GM19193 (cell line): ENCODE data around the gene ATP2A3.

ENCODE experiments used
- POLR2A ChIP-seq: IDR thresholded peaks from 4 replicates; pipeline ENCODE4 v1.6.1; 2011; ENCODE audit not compliant: insufficient read depth, insufficient read length; ENCODE audit errors: extremely low read depth

The ATP2A3 gene

DNA sequence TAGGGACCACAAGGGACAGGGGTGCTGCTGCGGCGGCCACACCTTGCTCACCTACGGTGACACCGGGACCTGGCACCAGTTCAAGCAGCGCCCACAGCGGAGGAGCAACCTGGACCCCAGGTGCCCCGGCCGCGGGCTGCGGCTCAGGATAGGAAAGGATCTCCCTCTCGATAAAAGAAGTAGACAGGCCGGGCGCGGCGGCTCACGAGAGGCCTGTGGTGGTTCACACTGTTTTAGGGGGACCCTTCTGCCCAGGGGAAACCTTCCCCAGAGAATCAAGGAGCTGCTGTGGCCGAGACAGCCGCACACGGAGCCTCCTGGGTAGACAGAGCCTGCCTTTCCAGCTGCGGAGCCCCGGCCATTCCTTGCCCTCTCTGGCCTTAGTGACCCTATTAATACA, 17.9 kb upstream of the ATP2A3 start:
- TF ChIP-seq POLR2A, result no peak

GRCh38 chr17:3981455-3981854, 17.2 kb upstream of the ATP2A3 start:
- no peak for TF ChIP-seq POLR2A

GRCh38 chr17:3980381-3981014, 16.3 kb upstream of the ATP2A3 start:
- no peak for TF ChIP-seq POLR2A

GRCh38 chr17:3979290-3979611, 15.0 kb upstream of the ATP2A3 start:
- TF ChIP-seq POLR2A, result no peak

DNA sequence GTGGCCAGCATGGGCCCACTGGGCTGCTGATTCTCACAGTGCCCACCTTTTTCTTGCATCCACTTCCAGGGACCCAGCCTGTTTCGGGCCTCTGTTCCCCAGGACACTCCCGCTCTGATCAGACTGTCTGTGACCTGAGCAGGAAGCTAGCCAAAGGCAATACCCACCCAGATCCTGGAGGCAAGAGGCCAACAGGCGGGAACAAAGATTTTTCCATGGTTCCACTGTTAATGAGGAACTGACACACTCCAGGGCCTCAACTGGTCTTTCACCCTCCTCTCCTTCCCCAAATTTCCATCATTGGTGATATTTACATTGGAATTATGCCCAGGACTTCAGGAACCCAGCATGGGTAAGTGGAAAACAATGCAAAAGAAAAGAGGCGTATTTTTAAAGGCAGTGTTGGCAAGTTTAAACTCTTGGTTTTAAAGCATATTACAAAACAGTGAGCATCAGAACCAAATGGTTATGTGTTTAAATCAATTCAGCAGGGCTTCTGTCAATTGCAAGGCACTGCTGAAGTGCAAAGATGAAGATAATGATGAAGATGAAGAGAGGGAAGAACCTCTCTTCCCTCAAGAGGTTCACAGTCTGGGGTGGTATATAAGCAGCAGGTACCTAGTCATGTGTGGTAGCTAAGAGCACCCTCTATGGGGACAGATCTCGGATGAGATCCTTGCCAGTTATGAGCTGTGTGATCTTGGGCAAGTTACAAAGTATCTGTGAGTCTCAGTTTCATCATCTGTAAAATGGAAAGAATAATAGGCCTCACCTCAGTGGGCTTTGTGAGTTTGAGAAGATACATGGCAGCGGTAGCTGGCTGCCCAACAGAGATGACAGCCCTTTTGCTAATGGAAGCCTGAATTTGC, 14.4 kb upstream of the ATP2A3 start:
- TF ChIP-seq POLR2A, result no peak

- no peak for TF ChIP-seq POLR2A
Observed at GRCh38 chr17:3977387-3977786, 13.2 kb upstream of the ATP2A3 start.

DNA sequence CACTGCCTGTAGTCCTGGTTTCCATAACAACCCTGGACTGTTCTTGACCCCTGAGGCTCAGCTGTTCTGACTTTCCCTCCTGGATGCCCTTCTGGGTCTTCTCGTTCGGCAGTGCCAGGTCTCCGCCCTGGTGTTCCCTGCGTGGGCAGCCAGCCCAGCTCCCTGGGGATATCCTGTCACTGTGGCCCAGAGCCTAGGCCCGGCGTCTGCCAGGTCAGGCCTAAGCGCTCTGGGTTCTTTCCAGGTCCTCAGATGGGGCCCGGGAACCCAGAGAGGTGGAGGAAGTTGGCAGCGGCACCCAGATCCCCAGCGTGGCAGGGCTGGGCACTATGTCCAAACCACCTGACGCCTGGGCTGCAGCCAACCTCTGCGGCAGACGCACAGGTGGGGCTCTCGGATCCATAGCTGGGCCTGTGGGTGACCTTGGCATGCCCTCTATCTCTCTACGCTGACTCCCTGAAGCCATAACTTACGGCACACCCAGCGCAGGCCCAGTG, 12.5 kb upstream of the ATP2A3 start:
- no peak for TF ChIP-seq POLR2A

DNA sequence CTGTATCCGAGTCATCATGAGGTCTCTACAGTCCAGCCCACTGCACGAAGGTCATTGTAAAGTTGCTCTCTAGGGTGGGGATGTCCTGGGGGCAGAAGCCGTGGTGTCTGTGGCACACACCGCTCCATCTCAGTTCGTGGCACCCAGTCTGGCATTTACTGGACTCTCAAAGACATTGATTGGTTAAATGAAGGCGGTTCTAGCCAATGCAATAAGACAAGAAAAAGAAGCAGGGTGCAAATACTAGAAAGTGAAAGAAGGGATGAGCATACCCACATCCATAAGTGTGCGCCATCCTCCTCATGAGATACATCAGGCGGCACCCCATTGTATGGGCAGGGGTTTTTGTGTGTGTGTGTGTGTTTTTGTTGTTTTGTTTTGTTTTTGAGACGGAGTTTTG, 10.7 kb upstream of the ATP2A3 start:
- no peak for TF ChIP-seq POLR2A

- TF ChIP-seq POLR2A, result no peak
Observed at GRCh38 chr17:3974138-3974687, 10.0 kb upstream of the ATP2A3 start.

GRCh38 chr17:3973495-3974137, 9.4 kb upstream of the ATP2A3 start:
- TF ChIP-seq POLR2A, result no peak

- TF ChIP-seq POLR2A, result no peak
Observed at GRCh38 chr17:3972931-3973330, 8.7 kb upstream of the ATP2A3 start.

GRCh38 chr17:3972281-3972731, 8.1 kb upstream of the ATP2A3 start:
- TF ChIP-seq POLR2A, result no peak

DNA sequence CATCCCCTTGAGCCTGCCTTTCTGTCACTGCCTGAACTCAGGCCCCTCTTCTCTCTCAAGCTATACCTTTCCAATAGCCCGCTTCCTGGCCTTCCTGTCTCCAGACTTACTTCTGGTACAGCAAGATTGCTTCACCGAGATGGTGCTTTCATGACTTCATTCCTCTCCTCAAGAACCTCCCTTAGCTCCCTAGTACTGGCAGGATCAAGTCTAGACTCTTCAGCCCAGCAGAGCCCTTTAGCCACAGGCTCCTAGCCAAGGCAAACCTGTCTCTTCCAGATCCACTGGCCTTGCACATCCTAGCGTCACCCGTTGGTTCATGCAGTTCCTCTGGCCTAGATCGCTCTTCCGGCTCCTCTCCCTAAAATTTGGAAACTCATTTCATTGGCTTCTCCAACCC, 6.4 kb upstream of the ATP2A3 start:
- no peak for TF ChIP-seq POLR2A

DNA sequence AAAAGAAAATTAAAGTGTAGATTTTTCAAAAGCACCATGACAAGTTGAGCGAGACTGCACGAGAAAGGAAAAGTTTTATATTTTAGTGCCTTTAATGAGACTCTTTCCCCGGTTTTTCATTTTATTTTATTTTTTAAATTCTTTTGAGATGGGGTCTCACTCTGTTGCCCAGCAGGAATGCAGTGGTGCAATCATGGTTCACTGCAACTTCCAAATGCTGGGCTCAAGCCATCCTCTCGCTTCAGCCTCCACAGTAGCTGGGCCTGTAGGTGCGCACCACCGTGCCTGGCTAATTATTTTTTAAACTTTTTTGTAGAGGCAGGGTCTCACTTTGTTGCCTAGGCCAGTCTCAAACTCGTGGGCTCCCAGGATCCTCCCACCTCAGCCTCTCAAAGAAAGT, 5.7 kb upstream of the ATP2A3 start:
- no peak for TF ChIP-seq POLR2A

GRCh38 chr17:3968886-3969524, 4.8 kb upstream of the ATP2A3 start:
- no peak for TF ChIP-seq POLR2A

GRCh38 chr17:3968015-3968414, 3.8 kb upstream of the ATP2A3 start:
- no peak for TF ChIP-seq POLR2A
